KMS-11 (cell line): ENCODE results near the gene UBE2E1.

Source experiments
- H2AFZ ChIP-seq: fragments of 200-600 bp; sonication (generic); 2 replicates; pipeline ENCODE4 v1.6.1; 2016; ENCODE audit warnings: antibody characterized with exemption, mixed run types, low read depth
- H3K27ac ChIP-seq: fragments of 200-600 bp; sonication (generic); 2 replicates; pipeline ENCODE4 v1.6.1; 2016; ENCODE audit warnings: mild to moderate bottlenecking, mixed run types
- H3K27me3 ChIP-seq: fragments of 200-600 bp; sonication (generic); 2 replicates; pipeline ENCODE4 v1.6.1; 2017; ENCODE audit warnings: mild to moderate bottlenecking, low read depth, mixed run types, moderate library complexity; ENCODE audit not compliant: insufficient read depth
- H3K36me3 ChIP-seq: fragments of 200-600 bp; sonication (generic); 2 replicates; pipeline ENCODE4 v1.6.1; 2017; ENCODE audit warnings: mild to moderate bottlenecking, mixed run types; ENCODE audit not compliant: insufficient read depth
- H3K4me1 ChIP-seq: fragments of 200-600 bp; sonication (generic); 2 replicates; pipeline ENCODE4 v1.6.1; 2016; ENCODE audit warnings: mild to moderate bottlenecking, low read depth, mixed run types; ENCODE audit not compliant: poor library complexity, severe bottlenecking
- H3K4me2 ChIP-seq: fragments of 200-600 bp; sonication (generic); 2 replicates; pipeline ENCODE4 v1.7.0; 2016; ENCODE audit warnings: mild to moderate bottlenecking, mixed run types
- H3K4me3 ChIP-seq: fragments of 200-600 bp; sonication (generic); IDR thresholded peaks from 2 replicates; pipeline ENCODE4 v1.6.1; 2017; ENCODE audit warnings: low read depth, low read length, mixed read lengths; ENCODE audit not compliant: insufficient read depth
- H3K79me2 ChIP-seq: fragments of 200-600 bp; sonication (generic); 2 replicates; pipeline ENCODE4 v1.6.1; 2016; ENCODE audit warnings: low read depth, mixed run types; ENCODE audit not compliant: insufficient read depth
- H3K9ac ChIP-seq: fragments of 200-600 bp; sonication (generic); 2 replicates; pipeline ENCODE4 v1.6.1; 2016; ENCODE audit warnings: mild to moderate bottlenecking, mixed run types
- H4K20me1 ChIP-seq: fragments of 200-600 bp; sonication (generic); 2 replicates; pipeline ENCODE4 v1.6.1; 2016; ENCODE audit warnings: mild to moderate bottlenecking, mixed run types; ENCODE audit not compliant: insufficient read depth
- TF ChIP-seq, protein P1 (sequence below): fragments of 200-600 bp; sonication (generic); conservative IDR thresholded peaks from 2 replicates; pipeline ENCODE4 v1.6.1; 2017; ENCODE audit warnings: low read depth, mild to moderate bottlenecking, antibody characterized with exemption, low read length, moderate library complexity, mixed read lengths

Gene UBE2E1

DNA sequence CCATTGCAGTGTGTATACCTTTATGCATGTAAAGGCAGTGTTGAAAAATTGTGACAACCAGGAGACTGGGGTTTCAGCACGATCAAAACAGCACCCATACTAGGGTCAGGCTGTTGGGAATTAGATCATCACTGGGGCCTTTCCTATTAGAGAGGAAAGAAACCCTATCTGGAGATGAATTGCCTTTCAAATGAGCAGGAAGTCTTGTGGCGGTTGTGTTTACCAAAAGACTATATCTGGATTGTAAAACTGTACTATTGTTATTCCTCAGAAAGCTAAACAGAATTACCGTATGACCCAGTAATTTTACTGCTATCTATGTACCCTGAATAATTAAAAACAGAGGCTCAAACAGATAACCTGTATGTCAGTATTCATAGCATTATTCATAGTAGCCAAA, 10.1 kb downstream of the UBE2E1 start:
- Histone ChIP-seq H3K36me3 (peaks cover 3% of the 10 kb centered on the region; the same call in 1 of the 2 replicates), H2AFZ (no peak overlapping the region), H3K79me2 (peaks cover 97% of the 10 kb centered on the region), H4K20me1 (peaks cover 15% of the 10 kb centered on the region), H3K9ac (no peak overlapping the region), H3K27me3 (no peaks in the 10 kb centered on the region), H3K4me1 (peaks cover 66% of the 10 kb centered on the region), H3K4me2 (no peak overlapping the region), H3K27ac (no peak overlapping the region), H3K4me3 (no peak overlapping the region)
- TF ChIP-seq, protein P1, sequence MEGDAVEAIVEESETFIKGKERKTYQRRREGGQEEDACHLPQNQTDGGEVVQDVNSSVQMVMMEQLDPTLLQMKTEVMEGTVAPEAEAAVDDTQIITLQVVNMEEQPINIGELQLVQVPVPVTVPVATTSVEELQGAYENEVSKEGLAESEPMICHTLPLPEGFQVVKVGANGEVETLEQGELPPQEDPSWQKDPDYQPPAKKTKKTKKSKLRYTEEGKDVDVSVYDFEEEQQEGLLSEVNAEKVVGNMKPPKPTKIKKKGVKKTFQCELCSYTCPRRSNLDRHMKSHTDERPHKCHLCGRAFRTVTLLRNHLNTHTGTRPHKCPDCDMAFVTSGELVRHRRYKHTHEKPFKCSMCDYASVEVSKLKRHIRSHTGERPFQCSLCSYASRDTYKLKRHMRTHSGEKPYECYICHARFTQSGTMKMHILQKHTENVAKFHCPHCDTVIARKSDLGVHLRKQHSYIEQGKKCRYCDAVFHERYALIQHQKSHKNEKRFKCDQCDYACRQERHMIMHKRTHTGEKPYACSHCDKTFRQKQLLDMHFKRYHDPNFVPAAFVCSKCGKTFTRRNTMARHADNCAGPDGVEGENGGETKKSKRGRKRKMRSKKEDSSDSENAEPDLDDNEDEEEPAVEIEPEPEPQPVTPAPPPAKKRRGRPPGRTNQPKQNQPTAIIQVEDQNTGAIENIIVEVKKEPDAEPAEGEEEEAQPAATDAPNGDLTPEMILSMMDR = no peak

DNA sequence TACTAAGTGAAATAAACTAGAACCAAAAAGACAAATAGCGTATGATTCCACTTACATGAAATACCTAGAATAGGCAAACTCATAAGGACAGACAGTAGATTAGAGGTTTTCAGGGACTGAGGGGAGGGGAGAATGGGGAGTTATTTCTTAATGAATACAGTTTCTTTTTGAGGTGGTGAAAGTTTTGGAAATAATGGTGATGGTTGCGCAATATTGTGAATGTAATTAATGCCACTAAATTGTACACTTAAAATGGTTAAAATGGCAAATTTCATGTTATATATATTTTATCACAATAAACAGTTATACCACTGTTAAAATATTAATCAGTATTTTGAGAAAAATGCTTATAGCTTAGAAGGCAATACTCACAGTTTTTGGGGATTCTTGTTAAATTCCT, 11.0 kb downstream of the UBE2E1 start:
- Histone ChIP-seq H3K27me3 (no peaks in the 10 kb centered on the region), H3K27ac (no peak overlapping the region)

DNA sequence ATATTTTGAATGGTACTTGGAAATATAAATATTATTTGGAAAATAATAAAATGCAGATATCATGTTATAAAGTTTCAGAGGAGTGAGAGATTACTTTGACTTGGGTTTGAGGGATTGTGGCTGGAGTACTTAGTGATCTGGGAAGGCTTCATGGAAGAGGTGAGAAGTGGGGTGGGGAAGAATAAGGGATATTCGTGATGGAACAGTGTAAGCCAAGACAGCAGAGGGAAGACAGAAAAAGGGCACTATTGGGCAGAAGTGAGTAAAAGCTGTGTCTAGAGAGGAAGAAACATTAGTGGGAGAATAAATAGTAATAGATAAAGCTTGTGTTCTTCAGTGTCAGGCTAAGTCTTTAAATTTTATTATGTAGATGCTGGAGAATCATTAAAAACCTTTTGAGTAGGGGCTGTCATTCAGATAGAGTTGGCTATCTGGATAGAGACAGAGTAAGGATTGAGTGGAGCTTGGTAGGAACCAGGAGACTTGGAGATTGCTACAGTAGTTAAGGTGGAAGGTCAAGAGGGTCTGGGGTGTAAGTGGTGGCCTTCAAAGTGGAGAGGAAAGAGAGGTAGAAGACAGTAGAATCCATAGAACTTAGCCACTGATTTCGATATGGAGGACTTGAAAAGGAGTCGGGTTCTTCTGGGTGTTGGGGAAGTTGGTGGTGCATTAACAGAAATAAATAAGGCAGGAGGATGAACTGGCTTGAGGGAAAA, 11.9 kb downstream of the UBE2E1 start:
- TF ChIP-seq, protein P1 = no peak
- H2AFZ ChIP-seq = no peak overlapping the region
- H3K4me3 ChIP-seq = no peak overlapping the region
- H3K4me2 ChIP-seq = no peak overlapping the region
- H3K4me1 ChIP-seq = peaks cover 65% of the 10 kb centered on the region
- H4K20me1 ChIP-seq = peaks cover 17% of the 10 kb centered on the region
- H3K27ac ChIP-seq = no peak overlapping the region
- H3K9ac ChIP-seq = no peak overlapping the region
- H3K27me3 ChIP-seq = no peaks in the 10 kb centered on the region
- peaks cover 3% of the 10 kb centered on the region; the same call in 1 of the 2 replicates for H3K36me3 ChIP-seq
- peaks cover 95% of the 10 kb centered on the region for H3K79me2 ChIP-seq

More for the DNA sequence above, 11.0 kb downstream of the UBE2E1 start:
- Histone ChIP-seq H3K79me2 (peaks cover 97% of the 10 kb centered on the region), H3K9ac (no peak overlapping the region), H3K4me2 (no peak overlapping the region), H3K36me3 (peaks cover 3% of the 10 kb centered on the region; the same call in 1 of the 2 replicates), H3K4me1 (peaks cover 71% of the 10 kb centered on the region), H3K4me3 (no peak overlapping the region), H2AFZ (no peak overlapping the region), H4K20me1 (peaks cover 17% of the 10 kb centered on the region)
- TF ChIP-seq, protein P1 = no peak

DNA sequence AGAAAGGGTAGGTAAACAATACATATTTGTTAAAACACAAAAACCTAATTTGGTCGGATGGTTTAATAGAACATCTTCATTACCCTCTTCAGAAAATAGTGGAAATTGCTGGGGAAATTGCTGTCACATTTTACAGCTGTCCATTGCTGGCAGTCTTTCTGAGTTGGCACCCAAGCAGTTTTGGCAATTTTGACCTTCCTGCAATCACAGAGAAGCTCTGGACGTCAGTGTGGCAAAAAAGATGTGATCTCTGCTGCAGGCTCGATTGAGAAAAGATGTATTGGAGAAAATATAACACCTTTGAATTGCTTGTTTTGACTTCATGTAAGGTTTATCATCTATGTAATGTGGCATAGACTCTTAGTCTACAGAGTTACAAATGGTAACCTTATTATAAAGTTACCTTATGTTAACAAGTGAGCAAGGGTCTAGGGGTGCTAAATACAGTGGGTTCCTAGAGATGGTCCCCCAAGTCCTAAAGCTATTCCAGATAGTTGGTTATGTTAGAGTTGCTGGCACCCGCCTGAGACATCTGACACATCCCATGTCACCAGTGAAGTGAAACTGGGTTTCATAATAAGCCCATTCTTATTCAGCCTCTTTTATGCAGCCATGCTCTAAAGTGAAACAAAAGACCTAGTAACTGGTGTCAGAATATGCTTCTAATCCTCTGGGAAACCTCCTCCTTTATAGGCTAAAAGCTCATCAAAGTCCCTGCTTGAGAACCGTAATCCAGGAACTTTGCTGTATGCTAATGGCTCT, 14.0 kb downstream of the UBE2E1 start:
- peaks cover 17% of the 10 kb centered on the region for H4K20me1 ChIP-seq
- H3K9ac ChIP-seq = no peak overlapping the region
- TF ChIP-seq, protein P1 = no peak
- H2AFZ ChIP-seq = no peak overlapping the region
- no peaks in the 10 kb centered on the region; the same call in 1 of the 2 replicates for H3K36me3 ChIP-seq
- no peaks in the 10 kb centered on the region for H3K27me3 ChIP-seq
- H3K27ac ChIP-seq = no peak overlapping the region
- H3K79me2 ChIP-seq = peaks cover 94% of the 10 kb centered on the region
- no peak overlapping the region for H3K4me2 ChIP-seq
- peaks cover 44% of the 10 kb centered on the region for H3K4me1 ChIP-seq
- H3K4me3 ChIP-seq = no peak overlapping the region
